H1 (cell line): ENCODE data around the gene PITRM1. TPM values are rescaled to one million over a fixed set of nuclear protein-coding genes. Genes with fewer than 3 reads are reported as not detected.
A peak's percentile ranks its signal among the peaks of the same experiment; 100 is the strongest.

Experiments used
- CTCF ChIA-PET: fragments of 300-600 bp; sonication (Branson Sonifier 250); formaldehyde crosslinking; loops from one replicate; lab custom pipeline; 2021; ENCODE audit not compliant: partially characterized antibody; lab: Charles Lee
- POLR2A ChIA-PET: fragments of 300-600 bp; sonication (Branson Sonifier 250); formaldehyde crosslinking; loops from one replicate; lab custom pipeline; 2021; ENCODE audit warnings: inconsistent platforms; ENCODE audit not compliant: partially characterized antibody; lab: Charles Lee
- DNase-seq, 2 experiments: peaks; one replicate each; pipeline versions ENCODE4 v3.0.0 to v3.0.0-alpha.2; 2010 to 2022; ENCODE audit warnings: low spot score in 2 of 2, low read depth in 1 of 2, mixed read lengths in 1 of 2
- FAIRE-seq: peaks from 2 replicates; lab custom pipeline; 2011; peaks lifted over from hg19 to GRCh38; lab: Jason Lieb, UNC
- H2AFZ ChIP-seq: 2 replicates; pipeline ENCODE4 v1.8.1; 2012; ENCODE audit warnings: low read length, inconsistent platforms
- H2AK5ac ChIP-seq: 2 replicates; pipeline ENCODE4 v1.6.1; 2013; ENCODE audit warnings: low read depth, low read length
- H2BK120ac ChIP-seq: replicated peaks from 2 replicates; pipeline ENCODE3; 2013; ENCODE audit warnings: low read depth, low read length, inconsistent platforms
- H2BK12ac ChIP-seq: 2 replicates; pipeline ENCODE4 v1.6.1; 2013; ENCODE audit warnings: low read depth, low read length
- H2BK15ac ChIP-seq: 2 replicates; pipeline ENCODE4 v1.6.1; 2013; ENCODE audit warnings: low read length
- H2BK20ac ChIP-seq: 2 replicates; pipeline ENCODE4 v1.6.1; 2013; ENCODE audit warnings: low read length
- H2BK5ac ChIP-seq: 2 replicates; pipeline ENCODE4 v1.6.1; 2013; ENCODE audit warnings: low read depth, low read length
- H3K14ac ChIP-seq: 2 replicates; pipeline ENCODE4 v1.6.1; 2013; ENCODE audit warnings: inconsistent platforms; ENCODE audit not compliant: insufficient read length
- H3K18ac ChIP-seq: 2 replicates; pipeline ENCODE4 v1.6.1; 2013; ENCODE audit warnings: low read length; ENCODE audit errors: extremely low read depth
- H3K23ac ChIP-seq: 2 replicates; pipeline ENCODE4 v1.6.1; 2013; ENCODE audit warnings: inconsistent platforms; ENCODE audit not compliant: insufficient read length
- H3K23me2 ChIP-seq: 2 replicates; pipeline ENCODE4 v1.6.1; 2013; ENCODE audit warnings: low read depth, low read length
- H3K27ac ChIP-seq: 2 replicates; pipeline ENCODE4 v1.6.1; 2011; ENCODE audit warnings: low read depth, low read length, inconsistent platforms
- H3K27me3 ChIP-seq, 4 experiments: replicated peaks in 1 of 4; 1 replicate in 1 of 4; 2 replicates in 3 of 4; pipeline versions ENCODE4 v1.6.1 to v1.8.1; 2011 to 2013; ENCODE audit warnings: low read length in 3 of 4, mild to moderate bottlenecking in 3 of 4, inconsistent platforms in 2 of 4, mixed read lengths in 2 of 4, moderate library complexity in 1 of 4; ENCODE audit not compliant: control insufficient read depth in 3 of 4, insufficient read depth in 3 of 4; ENCODE audit errors: extremely low read depth in 1 of 4
- H3K36me3 ChIP-seq, 4 experiments: 2 replicates each; pipeline versions ENCODE4 v1.6.1 to v1.8.1; 2011 to 2013; ENCODE audit warnings: mild to moderate bottlenecking in 4 of 4, low read length in 3 of 4, moderate library complexity in 2 of 4, control low read depth in 1 of 4, inconsistent platforms in 1 of 4; ENCODE audit not compliant: insufficient read depth in 4 of 4, control insufficient read depth in 2 of 4
- H3K4ac ChIP-seq: replicated peaks from 2 replicates; pipeline ENCODE3; 2013; ENCODE audit warnings: low read length, low read depth, mixed read lengths, inconsistent platforms; ENCODE audit not compliant: insufficient read length
- H3K4me1 ChIP-seq, 4 experiments: replicated peaks in 1 of 4; 1 replicate in 1 of 4; 2 replicates in 3 of 4; pipeline versions ENCODE4 v1.6.1 to v1.8.1; 2011 to 2013; ENCODE audit warnings: low read length in 3 of 4, inconsistent platforms in 2 of 4, mixed read lengths in 1 of 4; ENCODE audit not compliant: insufficient read depth in 4 of 4, control insufficient read depth in 3 of 4
- H3K4me2 ChIP-seq, 2 experiments: 2 replicates each; pipeline versions ENCODE4 v1.6.1 to v1.8.1; 2011 to 2013; ENCODE audit warnings: low read depth in 2 of 2, low read length in 2 of 2, control low read depth in 1 of 2, inconsistent platforms in 1 of 2, mild to moderate bottlenecking in 1 of 2; ENCODE audit not compliant: insufficient read depth in 1 of 2
- H3K4me3 ChIP-seq, 4 experiments: fragments of 200-600, 300-600 bp in 1 of 4; sonication (generic), shearing (Covaris generic), sonication (Bioruptor Twin) in 1 of 4; 2 replicates each; pipeline versions ENCODE4 v1.5.1 to v1.8.1; 2011 to 2016; ENCODE audit warnings: low read length in 4 of 4, low read depth in 3 of 4, control low read depth in 2 of 4, inconsistent platforms in 2 of 4, mild to moderate bottlenecking in 2 of 4, mixed read lengths in 1 of 4, moderate library complexity in 1 of 4; ENCODE audit not compliant: insufficient read depth in 2 of 4; ENCODE audit errors: extremely low read depth in 1 of 4
- H3K56ac ChIP-seq: replicated peaks from 2 replicates; pipeline ENCODE3; 2013; ENCODE audit warnings: low read depth, mild to moderate bottlenecking, mixed read lengths, low read length, inconsistent platforms; ENCODE audit not compliant: insufficient read length
- H3K79me1 ChIP-seq: 2 replicates; pipeline ENCODE4 v1.6.1; 2013; ENCODE audit warnings: low read depth, low read length, control low read depth
- H3K79me2 ChIP-seq, 2 experiments: 2 replicates each; pipeline versions ENCODE4 v1.6.1 to v1.8.1; 2012 to 2013; ENCODE audit warnings: low read length in 2 of 2, mild to moderate bottlenecking in 2 of 2, inconsistent platforms in 1 of 2; ENCODE audit not compliant: insufficient read depth in 2 of 2, control insufficient read depth in 1 of 2
- H3K9ac ChIP-seq, 4 experiments: replicated peaks in 1 of 4; 1 replicate in 1 of 4; 2 replicates in 3 of 4; pipeline versions ENCODE4 v1.6.1 to v1.8.1; 2011 to 2013; ENCODE audit warnings: low read depth in 3 of 4, low read length in 3 of 4, control low read depth in 2 of 4, mild to moderate bottlenecking in 2 of 4, moderate library complexity in 2 of 4, inconsistent platforms in 1 of 4; ENCODE audit errors: extremely low read depth in 1 of 4
- H3K9me3 ChIP-seq, 2 experiments: 2 replicates each; pipeline versions ENCODE4 v1.6.1 to v1.8.1; 2012 to 2013; ENCODE audit warnings: mild to moderate bottlenecking in 2 of 2, moderate library complexity in 2 of 2, control low read depth in 1 of 2, inconsistent platforms in 1 of 2, low read depth in 1 of 2, low read length in 1 of 2, mixed read lengths in 1 of 2; ENCODE audit not compliant: insufficient read depth in 2 of 2
- H4K20me1 ChIP-seq, 2 experiments: replicated peaks in 1 of 2; 2 replicates each; pipeline versions ENCODE3 to v1.8.1; 2011 to 2013; ENCODE audit warnings: inconsistent platforms in 2 of 2, low read length in 2 of 2, mild to moderate bottlenecking in 1 of 2; ENCODE audit not compliant: insufficient read depth in 2 of 2, control insufficient read depth in 1 of 2
- H4K5ac ChIP-seq: 2 replicates; pipeline ENCODE4 v1.6.1; 2013; ENCODE audit warnings: low read length, low read depth, mixed read lengths, inconsistent platforms; ENCODE audit not compliant: insufficient read length
- H4K8ac ChIP-seq: 2 replicates; pipeline ENCODE4 v1.8.0; 2013; ENCODE audit warnings: mild to moderate bottlenecking, moderate library complexity, low read length, inconsistent platforms; ENCODE audit not compliant: insufficient read depth; ENCODE audit errors: extremely low read depth
- H4K91ac ChIP-seq: replicated peaks from 2 replicates; pipeline ENCODE3; 2013; ENCODE audit warnings: low read length, mixed read lengths, inconsistent platforms; ENCODE audit not compliant: insufficient read length
- ATF3 ChIP-seq: IDR thresholded peaks from 2 replicates; pipeline ENCODE4 v1.6.1; 2011; ENCODE audit warnings: low read depth, mild to moderate bottlenecking, low read length; ENCODE audit not compliant: insufficient read depth
- BACH1 ChIP-seq: IDR thresholded peaks from 2 replicates; pipeline ENCODE4 v1.6.1; 2012; ENCODE audit warnings: low read length, improper control_type of control experiment
- E2F6 ChIP-seq: IDR thresholded peaks from 2 replicates; pipeline ENCODE4 v1.6.1; 2012; ENCODE audit warnings: inconsistent platforms
- EP300 ChIP-seq, 2 experiments: IDR thresholded peaks; 1 replicate in 1 of 2; 2 replicates in 1 of 2; pipeline ENCODE4 v1.6.1; 2011 to 2012; ENCODE audit warnings: low read depth in 2 of 2, low read length in 2 of 2, mild to moderate bottlenecking in 2 of 2, borderline replicate concordance in 1 of 2, inconsistent platforms in 1 of 2, moderate library complexity in 1 of 2
- HDAC2 ChIP-seq, 2 experiments: fragments of 300-600 bp in 1 of 2; sonication (generic) in 1 of 2; IDR thresholded peaks; 2 replicates each; pipeline ENCODE4 v1.6.1; 2011 to 2012; ENCODE audit warnings: low read depth in 2 of 2, low read length in 2 of 2, mild to moderate bottlenecking in 2 of 2, moderate library complexity in 2 of 2, borderline replicate concordance in 1 of 2, inconsistent platforms in 1 of 2
- NANOG ChIP-seq: IDR thresholded peaks from 2 replicates; pipeline ENCODE4 v1.6.1; 2011; ENCODE audit warnings: low read length, low read depth, mild to moderate bottlenecking, inconsistent platforms; ENCODE audit not compliant: insufficient read depth, poor library complexity, severe bottlenecking
- SIX5 ChIP-seq: IDR thresholded peaks from 2 replicates; pipeline ENCODE4 v1.6.1; 2011; ENCODE audit warnings: mild to moderate bottlenecking, low read depth, low read length
- SP4 ChIP-seq: IDR thresholded peaks from 2 replicates; pipeline ENCODE4 v1.6.1; 2012; ENCODE audit warnings: low read length, inconsistent platforms
- SRF ChIP-seq: IDR thresholded peaks from 2 replicates; pipeline ENCODE4 v1.6.1; 2011; ENCODE audit warnings: mild to moderate bottlenecking, low read depth, low read length, moderate library complexity
- WGBS, 2 experiments: shearing (Covaris generic) in 1 of 2; methylation state at CpG; one replicate each; pipeline versions ENCODE4 v1.1.6 to v1.1.7; 2013 to 2015; ENCODE audit warnings: low lambda C conversion rate in 2 of 2, mixed read lengths in 2 of 2, inconsistent platforms in 1 of 2, low coverage in 1 of 2, missing lambda C conversion rate in 1 of 2; ENCODE audit not compliant: insufficient replicate concordance in 2 of 2, insufficient coverage in 1 of 2, insufficient read length in 1 of 2; ENCODE audit errors: extremely low coverage in 1 of 2, missing lambda C conversion rate in 1 of 2; 5-methylcytosine and 5-hydroxymethylcytosine counted together
- polyA plus RNA-seq, 7 experiments: library from polyadenylated mRNA; depleted of rRNA in 3 of 7; stranded (reverse) in 5 of 7; unstranded in 2 of 7; fragments of >200 nt in 5 of 7; fragments of 200-250 nt in 2 of 7; gene quantifications; 1 replicate in 5 of 7; 2 replicates in 1 of 7; 4 replicates in 1 of 7; pipeline versions ENCODE4 v1.2.1 to v1.2.3, GENCODE V29; 2011 to 2013; ENCODE audit warnings: missing spikeins in 2 of 7, mixed read lengths in 2 of 7
- total RNA-seq: library from RNA; stranded (reverse); fragmentation: NEBNext Ultra II Directional; extraction: Animal tissue kit (Norgen Biotek cat#: 25700); gene quantifications from 2 replicates; pipeline ENCODE4 v1.2.1, GENCODE V29; 2021

Gene PITRM1
- total and polyA plus RNA-seq, 2 of the 8 experiments (the other 6 are each of a cell fraction or from before 2014, with no cell fraction given): 18.6 to 31.5 TPM

- Histone ChIP-seq H3K23me2 (no peaks in the 10 kb centered on the region; the same call in 1 of the 2 replicates), H2BK120ac (peak overlapping the region; percentile 83), H3K79me2 (0 out of 4 replicates have a peak, but pooled peaks cover 0 to 3% of the 10 kb centered on the region in 2 experiments), H3K4me3 (no peak overlapping the region), H2AFZ (no peak overlapping the region), H3K27me3 (no peaks in the 10 kb centered on the region), H3K4me2 (no peak overlapping the region), H3K27ac (no peak overlapping the region), H2BK15ac (no peak overlapping the region), H4K91ac (no peak overlapping the region), H4K8ac (no peak overlapping the region), H2BK5ac (0 out of 2 replicates have a peak overlapping the region, but pooled peaks have one; percentile 3), H3K23ac (no peak overlapping the region), H3K9me3 (no peaks in the 10 kb centered on the region), H3K36me3 (peaks cover 26 to 78% (median 59%) of the 10 kb centered on the region in 4 experiments), H4K20me1 (peaks cover 4 to 15% of the 10 kb centered on the region in 2 experiments), H4K5ac (no peak overlapping the region), H3K9ac (no peak overlapping the region; a peak in 3 of 7 replicates), H3K18ac (no peak overlapping the region), H2BK20ac (no peak overlapping the region), H2AK5ac (0 out of 2 replicates have a peak overlapping the region, but pooled peaks have one; percentile 16), H3K4ac (no peak overlapping the region), H2BK12ac (no peak overlapping the region; the same call in 1 of the 2 replicates), H3K4me1 (no peaks in the 10 kb centered on the region), H3K56ac (no peak overlapping the region), H3K79me1 (peaks cover 6% of the 10 kb centered on the region), H3K14ac (no peak overlapping the region)
- no peak for FAIRE-seq
- ChIA-PET CTCF (interaction anchor here (1.0 kb wide), 1 partner anchor 9 kb away, joined by 3 read pairs; no protein-coding TSS in a partner anchor), POLR2A (interaction anchor here (1.0 to 3.9 kb wide), 3 partner anchors 9 to 43 kb away, joined by 3 to 18 read pairs (median 3); no protein-coding TSS in a partner anchor)
- no peak for DNase-seq
- WGBS, 2 experiments: 95% methylated on average over 9 of the region's 9 CpGs; no CpG with 5 or more reads in 1 of the 2 experiments
- TF ChIP-seq E2F6: no peak
- TF ChIP-seq SP4: no peak
- TF ChIP-seq SRF: no peak
- no peak for TF ChIP-seq BACH1
- TF ChIP-seq ATF3: no peak
- TF ChIP-seq NANOG: no peak
- no peak for TF ChIP-seq EP300 (IDR thresholded peaks at IDR 0.05; ENCODE audit: borderline replicate concordance in 1 of 2, low read depth in 2 of 2, low read length in 2 of 2)
- TF ChIP-seq HDAC2 (IDR thresholded peaks at IDR 0.05; ENCODE audit: borderline replicate concordance in 1 of 2, low read depth in 2 of 2, low read length in 2 of 2): no peak
- TF ChIP-seq SIX5: no peak
Observed at GRCh38 chr10:3110782-3111620, 61.6 kb downstream of the PITRM1 start.
